NCI-H774 (cell line): ENCODE results near the gene DNAH17.

Experiments
- DNase-seq: peaks from one replicate; lab custom pipeline; 2025; lab: John Stamatoyannopoulos, UW

DNAH17 gene

DNA sequence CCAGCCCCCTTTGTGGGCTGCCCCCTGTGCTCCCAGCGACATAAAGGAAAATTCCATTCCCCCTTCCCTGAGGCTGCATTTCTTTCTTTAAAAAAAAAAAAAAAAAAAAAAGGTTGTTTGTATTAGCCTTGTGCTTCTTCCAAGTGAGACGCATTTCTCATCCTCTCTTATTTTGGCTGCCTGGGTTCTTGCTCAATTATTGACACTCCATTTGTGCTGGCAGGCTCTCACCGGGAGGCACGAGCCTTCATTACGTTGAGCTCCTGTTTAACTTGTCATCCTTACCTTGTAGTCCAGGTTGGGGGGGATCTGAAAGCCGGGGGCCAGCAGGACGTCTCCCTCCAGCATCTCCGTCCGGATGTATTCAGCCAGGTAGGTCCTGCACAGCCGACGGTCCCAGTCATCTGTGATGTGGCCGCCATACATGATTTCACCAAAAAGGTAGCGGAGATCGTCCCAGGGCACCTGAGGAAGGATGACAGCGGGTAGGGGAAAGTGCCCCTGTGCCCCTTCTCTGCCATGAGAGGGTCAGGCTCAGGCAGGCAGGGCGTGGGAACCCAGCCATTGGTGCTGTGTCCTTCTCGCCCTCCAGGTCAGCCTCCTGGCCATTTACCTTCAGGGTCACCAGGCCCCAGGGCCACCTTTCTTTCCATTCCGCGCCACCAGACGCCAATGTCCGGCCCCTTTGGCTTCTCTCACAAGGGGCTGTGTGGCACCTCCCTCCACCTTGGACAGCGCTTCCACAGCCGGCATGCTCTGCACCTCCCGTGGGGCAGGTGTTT lies 148.2 kb downstream of the DNAH17 start:
- no peak for DNase-seq

DNA sequence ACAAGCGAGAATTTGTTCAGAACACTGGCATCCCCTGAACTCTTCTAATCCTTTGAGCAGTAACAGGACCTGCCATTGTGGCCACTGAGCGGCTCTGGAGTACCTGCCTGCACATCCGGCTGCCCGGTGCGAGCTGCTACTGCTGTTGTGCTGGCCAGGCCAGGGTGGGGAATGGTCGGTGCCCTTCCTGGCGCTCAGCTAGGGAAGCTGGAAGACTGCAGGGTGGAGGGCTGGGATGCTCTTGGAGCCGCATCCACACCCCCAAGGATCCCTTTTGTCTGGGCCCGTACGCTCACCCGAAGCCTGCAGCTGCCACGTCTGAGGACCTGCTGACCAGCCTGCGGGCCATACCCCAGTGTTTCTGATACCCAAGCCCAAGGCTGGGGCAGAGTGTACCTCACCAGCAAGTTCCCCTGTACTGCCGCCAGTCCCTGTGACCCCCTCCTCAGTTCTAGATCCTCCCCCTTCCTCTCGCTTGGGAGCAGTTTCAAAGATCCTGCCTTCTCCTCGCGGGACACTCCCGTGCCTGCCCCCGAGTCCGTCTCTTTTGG lies 149.1 kb downstream of the DNAH17 start:
- no peak for DNase-seq

DNA sequence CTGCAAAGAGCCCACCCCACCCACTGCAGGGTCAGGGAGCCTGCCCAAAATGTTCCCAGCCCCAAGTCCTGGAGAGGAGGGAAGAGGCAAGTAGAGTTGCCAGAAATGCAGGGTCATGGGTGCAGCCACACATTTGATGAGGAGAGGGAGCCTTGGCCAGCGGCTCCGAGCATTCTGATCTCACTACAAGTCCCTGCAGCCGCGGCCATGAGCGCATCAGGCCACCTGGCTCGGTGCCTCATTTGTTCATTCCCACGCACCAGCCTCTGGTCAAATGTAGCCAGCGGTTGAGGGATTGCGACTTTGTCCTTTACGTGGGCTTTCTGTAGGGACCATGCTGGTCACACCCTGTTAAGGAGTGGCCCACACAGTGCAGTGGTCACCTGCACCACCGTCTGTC lies 150.1 kb downstream of the DNAH17 start:
- no peak for DNase-seq

DNA sequence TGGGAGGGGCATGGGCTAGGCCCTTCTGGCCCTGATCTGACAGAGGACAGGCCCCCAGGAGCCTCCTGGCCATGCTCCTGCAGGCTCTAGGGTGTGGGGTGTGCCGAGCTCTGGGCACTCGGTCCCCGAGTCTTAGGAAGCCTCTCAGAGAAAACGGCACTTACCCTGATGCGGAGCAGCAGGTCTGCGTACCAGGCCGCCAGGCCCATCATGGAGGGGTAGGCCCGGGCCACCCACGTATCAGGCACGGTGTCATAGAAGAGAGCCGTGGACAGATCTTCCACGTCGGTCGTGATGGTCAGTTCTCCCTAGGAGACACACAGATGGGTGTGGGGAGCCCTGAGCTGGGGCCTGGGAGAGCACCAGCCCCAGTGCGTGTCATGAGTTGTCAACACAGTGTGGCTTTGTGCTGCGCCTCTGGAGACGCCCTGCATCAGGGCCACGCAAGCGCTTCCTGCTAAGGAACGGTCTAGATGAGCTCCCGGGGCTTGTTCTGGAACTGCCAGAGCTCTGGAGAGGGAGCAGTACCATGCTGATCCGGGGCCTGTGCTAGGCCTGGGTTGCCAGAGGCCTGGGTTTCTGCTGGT lies 150.8 kb downstream of the DNAH17 start:
- DNase-seq = no peak

DNA sequence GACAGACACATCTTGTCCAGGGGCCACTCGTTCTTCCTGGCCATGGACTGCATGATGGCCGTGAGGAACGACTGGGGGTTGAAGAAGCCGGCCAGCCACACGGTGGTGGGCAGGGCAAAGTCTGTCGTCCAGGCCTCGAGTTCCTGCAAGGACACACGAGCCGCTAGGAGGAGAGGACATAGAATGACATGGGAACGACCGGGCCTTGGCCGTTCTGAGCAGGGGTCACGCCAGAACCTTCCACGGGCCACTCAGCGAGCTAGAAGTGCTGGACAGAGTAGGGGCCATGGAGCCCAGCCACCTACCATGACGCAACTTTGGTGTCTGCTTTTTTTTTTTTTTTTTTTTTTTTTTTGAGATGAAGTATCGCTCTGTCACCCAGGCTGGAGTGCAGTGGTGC lies 151.8 kb downstream of the DNAH17 start:
- DNase-seq = no peak

DNA sequence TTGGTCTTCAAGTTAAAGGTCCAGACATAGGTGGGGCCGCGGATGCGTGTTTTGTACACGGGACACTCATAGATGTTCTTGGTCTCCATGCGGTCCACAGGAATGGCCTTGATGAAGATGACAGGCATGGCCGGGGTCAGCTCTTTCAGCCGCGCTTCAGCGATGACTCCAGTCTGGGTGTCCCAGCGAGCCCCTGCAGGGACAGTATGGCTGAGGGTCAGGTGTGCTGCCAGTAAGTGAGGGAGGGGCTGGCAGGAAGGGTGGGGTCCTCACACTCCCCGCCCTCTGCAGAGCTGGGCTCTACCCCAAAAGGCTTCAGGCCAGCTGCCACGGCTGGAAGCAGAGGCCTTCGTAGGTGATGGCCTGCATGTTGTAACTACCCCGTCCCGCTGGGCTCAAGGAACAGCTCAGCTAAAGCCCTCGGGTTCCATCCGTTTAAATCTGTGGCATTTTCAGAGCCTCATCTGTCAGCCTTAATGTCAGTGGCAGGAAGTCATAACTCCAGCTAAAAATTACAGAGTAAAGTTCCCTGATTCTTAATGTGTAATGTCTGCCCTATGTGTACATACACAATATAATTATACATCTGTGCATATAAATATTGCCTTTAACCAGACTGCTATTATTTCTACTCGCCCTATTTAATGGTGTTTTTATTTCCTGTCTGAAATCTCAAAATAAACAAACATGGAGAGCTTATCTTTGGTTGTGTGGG lies 153.1 kb downstream of the DNAH17 start:
- DNase-seq = no peak

DNA sequence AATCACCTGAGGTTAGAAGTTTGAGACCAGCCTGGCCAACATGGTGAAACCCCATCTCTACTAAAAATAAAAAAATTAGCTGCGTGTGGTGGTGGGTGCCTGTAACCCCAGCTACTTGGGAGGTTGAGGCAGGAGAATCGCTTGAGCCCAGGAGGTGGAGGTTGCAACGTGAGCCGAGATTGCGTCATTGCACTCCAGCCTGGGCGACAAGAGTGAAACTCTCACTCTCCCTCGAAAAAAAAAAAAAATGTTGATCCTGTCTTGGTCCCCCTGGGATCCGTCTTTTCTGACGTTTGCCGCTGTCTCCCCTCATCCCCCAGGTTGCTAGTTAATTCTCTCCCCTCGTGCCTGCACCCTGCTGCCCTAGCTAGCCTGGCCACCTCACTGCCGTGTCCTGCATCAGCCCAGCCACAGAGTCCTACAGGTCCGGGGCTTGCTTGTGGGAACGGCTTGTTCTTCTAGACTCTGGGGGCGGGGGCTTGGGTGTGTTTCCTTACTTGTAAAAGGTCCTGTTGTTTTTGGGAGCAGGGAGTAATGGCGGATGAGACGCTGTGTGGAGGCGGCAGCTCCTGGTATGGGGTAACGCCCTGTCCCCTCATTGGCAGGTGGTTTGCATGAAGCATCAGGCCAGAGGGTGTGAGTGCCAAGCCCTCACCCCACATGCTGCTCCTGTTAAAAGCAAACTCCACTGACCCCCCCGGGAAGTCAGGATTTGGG lies 154.2 kb downstream of the DNAH17 start:
- no peak for DNase-seq

DNA sequence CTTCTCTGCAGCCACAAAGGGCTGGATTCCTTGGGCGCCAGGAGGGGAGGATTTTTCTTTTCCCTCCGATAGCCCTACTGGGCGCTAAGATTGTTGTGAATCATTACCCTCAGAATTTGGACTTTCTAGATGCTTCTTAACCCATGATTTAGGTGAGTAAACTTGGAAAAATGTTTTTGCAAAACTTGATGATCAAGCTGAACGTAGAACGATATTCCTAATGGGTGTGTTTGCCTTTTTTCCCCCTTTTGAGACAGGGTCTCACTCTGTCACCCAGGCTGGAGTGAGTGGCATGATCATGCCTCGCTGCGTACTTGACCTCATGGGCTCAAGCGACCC lies 155.0 kb downstream of the DNAH17 start:
- no peak for DNase-seq

DNA sequence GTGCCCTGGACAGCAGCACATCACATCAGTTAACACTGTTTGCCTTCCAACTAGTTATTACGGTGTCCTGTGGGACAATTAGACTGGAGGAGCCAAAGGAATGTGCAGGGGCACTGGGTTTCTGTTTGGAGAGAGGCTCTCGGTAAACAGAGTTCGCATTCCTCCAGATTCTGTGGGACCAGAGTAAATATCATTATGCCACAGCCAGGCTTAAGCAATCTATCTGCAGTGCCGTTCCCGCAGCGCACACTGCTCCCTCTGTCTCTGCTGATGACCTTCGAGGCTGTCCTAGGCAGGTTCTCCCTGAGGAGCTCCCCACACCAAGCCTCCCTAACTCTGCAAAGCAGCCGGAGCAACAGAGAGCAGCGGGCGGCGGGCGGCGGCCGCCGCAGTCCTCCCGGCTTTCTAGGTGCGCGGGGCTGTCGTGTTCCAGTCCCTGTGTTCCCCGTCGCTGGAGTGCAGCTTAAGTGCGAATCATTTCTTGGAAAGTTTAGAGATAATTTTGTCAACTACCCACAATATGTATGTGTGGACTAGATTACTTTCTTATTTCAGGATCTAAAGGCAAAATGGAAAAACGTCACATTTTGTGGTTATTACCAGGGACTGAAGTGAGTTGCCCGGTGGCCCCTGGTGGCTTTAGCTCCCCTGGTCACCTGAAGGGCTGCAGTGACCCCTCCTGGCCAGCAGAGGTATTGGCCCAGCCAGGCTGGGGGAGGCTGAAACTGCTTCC lies 155.5 kb downstream of the DNAH17 start:
- peak; percentile 65 for DNase-seq

DNA sequence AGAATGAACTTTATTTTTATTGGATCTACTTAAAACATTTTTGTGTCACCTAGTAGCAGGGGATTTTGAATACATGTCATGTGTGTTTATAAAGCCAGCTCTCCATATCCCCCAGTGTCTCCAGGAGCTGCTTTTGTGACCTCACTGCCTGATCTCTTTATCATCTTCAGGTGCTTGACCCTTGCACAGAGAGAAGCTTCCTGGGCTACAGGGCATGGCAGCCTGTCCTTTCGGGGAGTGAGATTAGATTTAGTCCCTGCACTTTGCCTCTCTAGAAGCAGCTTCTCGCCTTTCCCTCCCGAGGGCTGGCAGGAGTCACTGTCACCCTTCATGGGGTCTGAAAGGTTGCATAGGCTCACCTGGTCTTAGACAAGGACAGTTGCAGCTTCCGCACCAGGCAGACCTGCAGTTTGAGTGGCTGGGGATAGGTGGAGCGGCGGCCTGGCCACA lies 156.1 kb downstream of the DNAH17 start:
- no peak for DNase-seq

DNA sequence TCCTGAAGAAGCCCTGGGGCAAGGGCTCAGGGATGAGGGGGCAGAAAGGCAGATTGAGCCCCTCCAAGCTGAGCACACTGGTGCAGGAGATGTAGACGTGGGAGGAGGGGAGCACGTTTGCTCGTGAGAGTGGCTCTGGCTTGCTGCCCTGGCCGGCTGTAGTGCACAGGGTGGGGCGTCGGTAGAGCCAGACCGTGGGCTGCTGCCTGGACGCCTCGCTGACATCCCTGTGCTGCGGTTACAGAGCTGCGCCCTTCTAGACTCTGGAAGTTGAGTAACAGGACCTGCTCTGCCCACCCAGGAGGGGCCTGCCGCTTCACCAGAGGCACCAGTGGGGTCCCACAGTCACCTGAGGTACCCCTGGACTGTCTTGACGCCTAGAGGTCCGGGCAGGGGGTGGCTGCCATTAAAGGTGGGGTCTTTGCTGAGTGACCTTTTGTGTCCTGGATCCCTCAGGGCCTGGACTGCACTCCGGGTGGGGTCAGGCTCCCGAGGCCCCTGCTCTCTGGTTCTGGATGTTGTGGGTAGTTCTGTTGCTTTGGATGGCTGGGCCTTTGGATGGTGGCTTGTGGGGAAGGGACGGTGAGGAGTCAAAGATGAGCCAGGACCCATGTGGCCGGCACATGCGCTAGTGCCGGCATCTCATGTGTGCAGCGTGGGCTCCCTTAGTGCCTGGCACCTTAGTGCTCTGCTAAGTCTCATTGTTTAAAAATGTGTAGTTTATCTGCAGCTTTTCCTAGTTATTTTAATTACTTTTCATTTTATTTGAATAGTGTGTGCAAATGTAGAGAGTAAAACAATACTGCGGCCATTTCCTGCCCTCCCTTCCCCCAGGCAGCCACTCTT lies 157.0 kb downstream of the DNAH17 start:
- no peak for DNase-seq

DNA sequence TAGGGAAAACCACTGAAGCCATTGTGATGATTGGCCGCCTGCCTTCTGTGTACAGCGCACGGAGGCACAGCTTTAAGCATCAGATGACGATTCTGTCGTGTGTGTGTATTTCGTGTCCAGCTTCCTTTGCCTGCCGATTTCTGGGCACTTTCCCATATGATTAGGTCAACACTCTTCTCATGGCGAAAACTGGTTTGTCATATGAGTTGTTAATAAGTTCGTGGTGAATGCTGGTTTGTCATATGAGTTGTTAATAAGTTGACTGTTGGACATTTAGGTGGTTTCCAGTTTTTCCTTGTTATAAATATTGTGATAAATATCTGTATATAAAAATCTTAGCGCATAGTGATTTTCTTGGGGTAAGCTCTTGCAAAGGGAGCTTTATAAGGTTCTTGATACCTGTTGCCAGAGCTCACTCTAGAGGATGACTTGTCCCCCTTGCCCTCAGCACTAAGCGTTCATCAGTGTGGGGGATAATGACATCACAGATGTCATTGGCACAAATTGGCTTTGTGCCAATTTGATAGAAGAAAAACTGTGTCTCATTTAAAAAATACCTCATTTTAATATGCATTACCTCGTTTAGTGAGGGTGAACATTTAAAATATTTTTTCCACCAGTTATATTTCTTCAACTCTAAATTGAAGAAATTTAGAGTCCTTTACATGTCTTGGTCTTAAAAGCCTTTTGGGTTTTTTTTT lies 158.7 kb downstream of the DNAH17 start:
- DNase-seq = no peak

DNA sequence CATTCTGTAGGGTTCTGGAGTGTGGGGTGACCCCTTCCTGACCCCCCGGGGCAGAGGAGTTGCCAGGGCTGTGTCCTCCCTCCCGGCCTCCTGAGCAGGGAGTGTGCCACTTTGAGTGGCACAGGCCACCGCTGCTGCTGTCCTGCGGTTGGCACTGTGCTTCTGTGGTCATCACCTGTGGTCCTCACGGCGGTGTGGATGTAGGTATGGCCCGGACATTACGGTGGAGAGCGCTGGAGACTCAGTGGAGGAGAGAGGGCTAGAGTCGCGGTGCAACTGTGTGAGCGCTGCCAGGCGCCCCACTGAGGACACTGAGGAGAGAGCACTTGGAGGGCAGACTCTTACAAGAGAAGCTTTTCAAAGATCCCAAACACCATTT lies 159.7 kb downstream of the DNAH17 start:
- no peak for DNase-seq

DNA sequence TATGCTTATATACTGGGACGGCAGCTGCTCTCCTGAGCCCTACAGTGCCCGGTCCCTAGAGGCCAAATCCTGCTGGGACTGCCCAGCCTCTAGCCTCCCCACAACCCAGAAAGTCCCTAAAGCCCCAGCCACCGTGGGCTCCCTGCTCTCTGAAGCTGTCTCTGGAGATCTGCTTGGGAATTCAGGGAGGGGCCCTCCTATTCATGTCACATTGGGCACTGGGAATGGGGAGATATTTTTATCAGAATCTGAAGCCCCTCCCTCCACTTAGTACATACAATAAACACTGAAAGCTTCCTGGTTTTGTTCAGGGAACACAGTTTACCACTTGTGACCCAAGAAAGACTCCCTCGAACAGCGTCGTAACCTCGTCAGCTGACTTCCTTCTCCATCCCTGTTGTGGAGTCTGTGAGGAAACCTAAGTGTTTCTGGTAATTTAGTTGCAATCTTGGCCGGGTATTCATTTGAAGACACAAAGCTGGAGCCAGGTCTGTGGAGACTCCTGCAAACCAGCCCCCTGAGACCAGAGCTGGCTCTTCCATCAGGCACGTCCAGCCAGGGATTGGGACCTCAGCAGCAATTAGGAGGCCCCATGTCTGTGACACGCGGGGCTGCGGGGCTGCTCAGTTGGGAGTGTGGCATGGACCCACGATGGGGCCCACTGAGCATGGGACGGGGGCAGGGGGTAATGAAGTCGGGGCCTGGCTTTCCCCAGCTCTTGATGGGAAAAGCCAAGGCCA lies 160.2 kb downstream of the DNAH17 start:
- DNase-seq = no peak

DNA sequence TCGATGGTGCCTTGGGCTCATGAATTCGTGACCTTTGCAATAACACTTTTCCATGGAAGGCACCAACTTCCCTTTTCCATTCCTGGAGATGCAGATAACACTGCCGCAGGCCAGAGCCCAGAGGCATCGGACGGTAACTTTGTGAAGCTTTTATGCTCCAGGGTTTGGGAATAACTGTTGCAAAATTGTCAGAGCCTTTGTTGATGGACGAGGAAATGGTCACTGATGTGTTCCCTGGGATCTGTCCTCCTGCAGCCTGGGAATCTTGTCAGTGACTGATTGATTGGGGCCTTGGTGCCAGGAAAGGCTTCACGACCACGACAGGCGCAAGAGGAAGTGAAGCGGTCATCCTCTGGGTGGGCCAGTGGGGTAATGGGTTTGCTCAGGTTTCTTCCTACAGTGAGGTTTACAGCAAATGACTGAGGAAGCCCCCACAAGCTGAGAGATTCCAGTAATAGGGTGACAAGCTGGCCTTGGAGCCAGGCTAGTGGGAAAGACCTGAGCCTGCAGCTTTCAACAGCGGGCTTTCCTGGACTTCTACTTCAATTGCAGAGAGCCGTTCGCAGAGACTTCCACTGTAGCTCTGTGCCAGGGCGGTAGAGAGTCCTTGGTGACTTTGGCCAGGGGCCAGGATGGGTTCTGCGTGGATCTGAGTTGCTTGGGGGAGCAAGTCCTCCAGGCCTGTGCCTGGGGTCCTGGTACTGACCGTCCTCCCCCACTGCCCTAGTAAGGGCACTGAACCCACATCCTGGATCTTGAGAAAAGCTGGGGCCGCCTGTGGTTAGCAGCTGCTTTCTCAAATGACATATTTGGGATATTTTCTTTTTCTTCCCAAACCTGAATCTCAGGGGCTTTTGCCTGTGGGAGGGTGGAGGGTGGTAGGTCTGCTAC lies 161.1 kb downstream of the DNAH17 start:
- no peak for DNase-seq

DNA sequence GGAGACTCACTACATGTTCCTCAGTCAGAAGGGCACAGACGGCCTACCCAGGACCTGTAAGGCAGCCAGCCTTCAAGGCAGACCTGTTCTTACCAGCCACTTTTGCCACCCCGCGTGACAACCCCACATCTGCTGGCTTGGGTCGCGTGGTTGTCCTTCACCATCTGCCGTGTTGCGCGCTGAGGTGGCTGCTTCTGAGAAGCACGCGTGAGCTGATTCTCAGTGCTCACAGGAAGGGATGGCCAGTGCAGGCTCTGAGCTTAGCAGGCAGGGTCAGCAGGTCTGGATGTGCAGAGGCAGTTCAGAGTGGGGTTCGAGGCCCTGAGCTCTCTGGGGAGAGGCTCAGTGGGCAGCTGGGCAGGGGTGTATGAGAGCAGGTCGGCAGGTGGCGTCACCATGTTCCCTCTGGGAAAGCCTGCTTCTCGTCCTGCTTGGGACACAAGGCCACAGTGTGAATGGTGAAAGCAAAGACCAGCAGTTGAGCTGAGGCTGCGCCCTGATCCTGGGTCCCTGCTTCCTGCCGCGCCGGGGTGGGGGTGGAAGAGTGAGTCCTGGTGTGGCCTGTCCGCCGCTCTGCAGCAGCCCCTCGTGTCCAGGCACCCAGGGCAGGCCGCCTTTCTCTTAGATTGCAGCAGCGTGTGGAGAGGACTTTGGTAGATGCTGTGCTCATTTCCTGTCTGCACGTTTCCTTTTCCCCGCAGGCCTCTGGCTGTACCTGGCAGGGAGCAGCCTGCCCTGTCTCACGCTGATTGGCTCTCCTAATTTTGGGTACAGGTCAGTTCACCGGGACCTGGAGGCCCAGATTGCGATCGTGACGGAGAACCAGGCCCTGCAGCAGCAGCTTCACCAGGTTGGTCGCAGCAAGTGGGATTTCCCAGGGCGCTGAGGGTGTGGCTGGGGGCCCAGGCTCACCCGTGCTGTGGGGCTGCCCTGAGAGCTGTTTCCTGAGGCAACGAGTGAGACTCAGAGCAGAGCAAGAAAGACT lies 162.7 kb downstream of the DNAH17 start:
- no peak for DNase-seq

DNA sequence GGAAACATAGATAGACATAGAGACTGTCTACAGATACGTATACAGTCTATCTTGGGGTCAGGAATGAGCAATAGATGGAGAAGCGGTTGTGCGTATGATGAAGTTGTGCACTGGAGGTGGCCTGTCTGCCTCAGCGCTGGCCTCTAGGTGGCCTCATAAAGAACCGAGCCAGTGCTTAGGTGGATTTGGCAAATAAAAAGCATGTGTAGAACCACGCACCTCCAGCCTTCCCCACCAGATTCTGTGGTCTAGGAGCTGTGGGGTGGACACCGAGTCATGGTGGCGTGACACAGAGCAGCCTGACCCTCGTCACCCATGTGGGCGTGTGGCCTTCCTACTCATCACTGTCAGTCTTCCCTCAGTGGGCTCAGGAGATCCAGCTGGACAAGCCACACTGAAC lies 164.8 kb downstream of the DNAH17 start:
- DNase-seq = peak; percentile 41
